Activated CD8-positive, alpha-beta memory T cell treated with anti-CD3 and anti-CD28 coated beads, Interleukin-2, amount 50 U/mL, for 1 hour (primary cell): ENCODE data around the gene TTLL9.
"Not testable (repeated sequence)": the region's sequence is repeated elsewhere in the genome, so short reads cannot be mapped to it uniquely, and the experiment has no call there.

Experiments
- DNase-seq: peaks from one replicate; pipeline ENCODE4 v3.0.0-alpha.2; 2020; ENCODE audit errors: extremely low read depth

The TTLL9 gene

GRCh38 chr20:31917962-31918412, 47.6 kb downstream of the TTLL9 start:
- not testable (repeated sequence) for DNase-seq

- DNase-seq, result no peak
Observed at GRCh38 chr20:31918466-31919105, 48.2 kb downstream of the TTLL9 start.

GRCh38 chr20:31919410-31920155, 49.1 kb downstream of the TTLL9 start:
- DNase-seq, result no peak

- no peak for DNase-seq
Observed at GRCh38 chr20:31920275-31920855, 49.9 kb downstream of the TTLL9 start.

- not testable (repeated sequence) for DNase-seq
Observed at GRCh38 chr20:31921480-31921879, 51.0 kb downstream of the TTLL9 start.

GRCh38 chr20:31922181-31922580, 51.7 kb downstream of the TTLL9 start:
- no peak for DNase-seq

GRCh38 chr20:31922588-31922987, 52.2 kb downstream of the TTLL9 start:
- no peak for DNase-seq

GRCh38 chr20:31923388-31924331, 53.2 kb downstream of the TTLL9 start:
- no peak for DNase-seq

- DNase-seq, result no peak
Observed at GRCh38 chr20:31924561-31924960, 54.1 kb downstream of the TTLL9 start.

GRCh38 chr20:31925631-31926030, 55.2 kb downstream of the TTLL9 start:
- DNase-seq, result no peak

GRCh38 chr20:31926493-31926892, 56.1 kb downstream of the TTLL9 start:
- no peak for DNase-seq

GRCh38 chr20:31927627-31928159, 57.3 kb downstream of the TTLL9 start:
- DNase-seq, result no peak

- not testable (repeated sequence) for DNase-seq
Observed at GRCh38 chr20:31929631-31930030, 59.2 kb downstream of the TTLL9 start.

- DNase-seq, result no peak
Observed at GRCh38 chr20:31930779-31931178, 60.3 kb downstream of the TTLL9 start.

GRCh38 chr20:31933698-31934097, 63.3 kb downstream of the TTLL9 start:
- DNase-seq, result no peak

- no peak for DNase-seq
Observed at GRCh38 chr20:31934491-31934890, 64.1 kb downstream of the TTLL9 start.

GRCh38 chr20:31934968-31935764, 64.7 kb downstream of the TTLL9 start:
- no peak for DNase-seq

GRCh38 chr20:31936420-31936819, 66.0 kb downstream of the TTLL9 start:
- DNase-seq, result no peak

GRCh38 chr20:31937820-31938219, 67.4 kb downstream of the TTLL9 start:
- no peak for DNase-seq

- DNase-seq, result no peak
Observed at GRCh38 chr20:31939661-31940060, 69.2 kb downstream of the TTLL9 start.

GRCh38 chr20:31943052-31943471, 72.6 kb downstream of the TTLL9 start:
- DNase-seq, result no peak
